Measurements from ENCODE around the gene CPNE5. TPM values are rescaled to one million over a fixed set of nuclear protein-coding genes. Genes with fewer than 3 reads are reported as not detected.

CPNE5 gene
- total RNA-seq, 2 donors from 2014 or later: 5.2 to 5.4 TPM

- DNase-seq (ENCODE audit: low spot score): no peak
- intact Hi-C loops (cut with DNase I): loop anchor here in 1 of 2 donors (10.0 kb wide), 1 partner anchor 142 kb away; no protein-coding TSS in a partner anchor
These were observed 82.0 kb downstream of the CPNE5 start for GRCh38 chr6:36757206-36757605.

GRCh38 chr6:36756786-36757185 lies 82.5 kb downstream of the CPNE5 start:
- DNase-seq (ENCODE audit: low spot score): no peak
- intact Hi-C loops (cut with DNase I): loop anchor here in 1 of 2 donors (10.0 kb wide), 1 partner anchor 142 kb away; no protein-coding TSS in a partner anchor

- intact Hi-C loops (cut with DNase I): loop anchor here in 1 of 2 donors (10.0 kb wide), 1 partner anchor 141 kb away; no protein-coding TSS in a partner anchor
- DNase-seq (ENCODE audit: low spot score): no peak
These were observed 83.6 kb downstream of the CPNE5 start for GRCh38 chr6:36755435-36756348.

GRCh38 chr6:36754582-36755434 lies 84.4 kb downstream of the CPNE5 start:
- intact Hi-C loops (cut with DNase I): loop anchor here in 1 of 2 donors (5.0 to 10.0 kb wide), 2 partner anchors 53 to 140 kb away; no protein-coding TSS in a partner anchor
- no peak for DNase-seq (ENCODE audit: low spot score)

- intact Hi-C loops (cut with DNase I): loop anchor here in 1 of 2 donors (5.0 to 10.0 kb wide), 2 partner anchors 52 to 139 kb away; no protein-coding TSS in a partner anchor
- no peak for DNase-seq (ENCODE audit: low spot score)
These were observed 85.4 kb downstream of the CPNE5 start for GRCh38 chr6:36753671-36754405.

- no peak for DNase-seq (ENCODE audit: low spot score)
- intact Hi-C loops (cut with DNase I): loop anchor here in 1 of 2 donors (5.0 to 10.0 kb wide), 2 partner anchors 51 to 138 kb away; no protein-coding TSS in a partner anchor
These were observed 86.2 kb downstream of the CPNE5 start for GRCh38 chr6:36752886-36753506.

- intact Hi-C loops (cut with DNase I): loop anchor here in 1 of 2 donors (5.0 to 10.0 kb wide), 2 partner anchors 50 to 138 kb away; no protein-coding TSS in a partner anchor
- no peak for DNase-seq (ENCODE audit: low spot score)
These were observed 86.9 kb downstream of the CPNE5 start for GRCh38 chr6:36752187-36752885.

- no peak for DNase-seq (ENCODE audit: low spot score)
- intact Hi-C loops (cut with DNase I): loop anchor here in 1 of 2 donors (5.0 to 10.0 kb wide), 2 partner anchors 50 to 137 kb away; no protein-coding TSS in a partner anchor
These were observed 87.4 kb downstream of the CPNE5 start for GRCh38 chr6:36751833-36752186.

- intact Hi-C loops (cut with DNase I): loop anchor here in 1 of 2 donors (5.0 to 10.0 kb wide), 2 partner anchors 49 to 136 kb away; no protein-coding TSS in a partner anchor
- no peak for DNase-seq (ENCODE audit: low spot score)
These were observed 88.2 kb downstream of the CPNE5 start for GRCh38 chr6:36751091-36751490.

GRCh38 chr6:36749829-36750489 lies 89.3 kb downstream of the CPNE5 start:
- intact Hi-C loops (cut with DNase I): loop anchor here in 1 of 2 donors (5.0 to 10.0 kb wide), 2 partner anchors 48 to 135 kb away; no protein-coding TSS in a partner anchor

GRCh38 chr6:36746251-36746650 lies 93.0 kb downstream of the CPNE5 start:
- intact Hi-C loops (cut with DNase I): no loop called here
- no peak for DNase-seq (ENCODE audit: low spot score)

More at GRCh38 chr6:36749829-36750489, 89.3 kb downstream of the CPNE5 start:
- no peak for DNase-seq (ENCODE audit: low spot score)

- DNase-seq (ENCODE audit: low spot score): no peak
- intact Hi-C loops (cut with DNase I): no loop called here
These were observed 93.4 kb downstream of the CPNE5 start for GRCh38 chr6:36745836-36746235.

- intact Hi-C loops (cut with DNase I): no loop called here
- DNase-seq (ENCODE audit: low spot score): no peak
These were observed 94.0 kb downstream of the CPNE5 start for GRCh38 chr6:36745283-36745682.

- no peak for DNase-seq (ENCODE audit: low spot score)
- intact Hi-C loops (cut with DNase I): no loop called here
These were observed 95.0 kb downstream of the CPNE5 start for GRCh38 chr6:36744304-36744673.

- intact Hi-C loops (cut with DNase I): no loop called here
- DNase-seq (ENCODE audit: low spot score): no peak
These were observed 95.5 kb downstream of the CPNE5 start for GRCh38 chr6:36743538-36744303.

- DNase-seq (ENCODE audit: low spot score): no peak
- intact Hi-C loops (cut with DNase I): no loop called here
These were observed 96.2 kb downstream of the CPNE5 start for GRCh38 chr6:36743032-36743431.

All from posterior vena cava (tissue), 2 donors.